ENCODE data around the gene CPZ. TPM values are rescaled to one million over a fixed set of nuclear protein-coding genes. Genes with fewer than 3 reads are reported as not detected.
"Not testable (repeated sequence)": the region's sequence is repeated elsewhere in the genome, so short reads cannot be mapped to it uniquely, and the experiment has no call there.

CPZ gene
- total and polyA plus RNA-seq, 8 donors, result 0.09 to 0.86 (median 0.23) TPM

- TF ChIP-seq CTCF (IDR thresholded peaks at IDR 0.05), result no peak
- WGBS, 2 donors, result 66 to 69% methylated on average over 5 of the region's 5 CpGs
- FAIRE-seq, result no peak
- DNase-seq, result peak in 1 of 6 donors; percentile 42
- H3K4me1 ChIP-seq, result no peaks in the 10 kb centered on the region
- intact Hi-C loops (cut with DNase I), result no loop called here
- no peaks in the 10 kb centered on the region for H3K9me3 ChIP-seq
- ATAC-seq, result no peak
- H3K27me3 ChIP-seq, result peaks cover 0 to 4% (median 2%) of the 10 kb centered on the region in 4 donors
- no peaks in the 10 kb centered on the region for H3K36me3 ChIP-seq
- no peak overlapping the region for H3K27ac ChIP-seq
- H3K4me3 ChIP-seq, result no peak overlapping the region
Measured at GRCh38 chr4:8574796-8575370, 17.7 kb upstream of the CPZ start.

GRCh38 chr4:8575457-8575856 lies 17.1 kb upstream of the CPZ start:
- Histone ChIP-seq H3K27ac (no peak overlapping the region), H3K4me1 (no peaks in the 10 kb centered on the region), H3K9me3 (no peaks in the 10 kb centered on the region), H3K4me3 (no peak overlapping the region), H3K27me3 (peaks cover 0 to 8% (median 3%) of the 10 kb centered on the region in 4 donors), H3K36me3 (no peaks in the 10 kb centered on the region)
- ATAC-seq (no peak), DNase-seq (peak in 2 of 6 donors; percentile 24 to 43), FAIRE-seq (no peak)
- 56 to 58% methylated on average over 4 of the region's 4 CpGs for WGBS, 2 donors
- intact Hi-C loops (cut with DNase I), result no loop called here
- no peak for TF ChIP-seq CTCF (IDR thresholded peaks at IDR 0.05)

- H3K4me3 ChIP-seq; DNase-seq; H3K4me1 ChIP-seq; H3K27ac ChIP-seq; ATAC-seq; H3K9me3 ChIP-seq; FAIRE-seq; intact Hi-C loops (cut with DNase I); H3K36me3 ChIP-seq: not testable (repeated sequence)
- H3K27me3 ChIP-seq, result peaks cover 0 to 14% (median 7%) of the 10 kb centered on the region in 4 donors
- 75 to 80% methylated on average over 5 of the region's 5 CpGs for WGBS, 2 donors
Measured at GRCh38 chr4:8576591-8576990, 16.0 kb upstream of the CPZ start.

- no peak overlapping the region for H3K27ac ChIP-seq
- H3K4me3 ChIP-seq, result no peak overlapping the region
- H3K27me3 ChIP-seq, result peaks cover 0 to 15% (median 7%) of the 10 kb centered on the region in 4 donors
- H3K4me1 ChIP-seq, result no peaks in the 10 kb centered on the region
- TF ChIP-seq CTCF (IDR thresholded peaks at IDR 0.05), result no peak
- no peaks in the 10 kb centered on the region for H3K9me3 ChIP-seq
- ATAC-seq (no peak), FAIRE-seq (no peak), DNase-seq (peak in 1 of 6 donors; percentile 18)
- H3K36me3 ChIP-seq, result no peaks in the 10 kb centered on the region
- 43 to 47% methylated on average over 8 of the region's 8 CpGs for WGBS, 2 donors
- intact Hi-C loops (cut with DNase I), result no loop called here
Measured at GRCh38 chr4:8577046-8577445, 15.5 kb upstream of the CPZ start.

GRCh38 chr4:8577972-8578371 lies 14.6 kb upstream of the CPZ start:
- no peak overlapping the region for H3K4me3 ChIP-seq
- H3K4me1 ChIP-seq, result no peaks in the 10 kb centered on the region
- ATAC-seq (no peak), DNase-seq (peak in 1 of 6 donors; percentile 14), FAIRE-seq (no peak)
- TF ChIP-seq CTCF (IDR thresholded peaks at IDR 0.05), result no peak
- no peaks in the 10 kb centered on the region for H3K9me3 ChIP-seq
- H3K36me3 ChIP-seq, result no peaks in the 10 kb centered on the region
- intact Hi-C loops (cut with DNase I), result no loop called here
- H3K27ac ChIP-seq, result no peak overlapping the region
- peaks cover 0 to 15% (median 7%) of the 10 kb centered on the region in 4 donors for H3K27me3 ChIP-seq
- WGBS, 2 donors, result 46 to 59% methylated on average over 4 of the region's 4 CpGs

Data from pancreas (tissue), 10 donors.